ENCODE data around the gene RSL1D1. TPM values are rescaled to one million over a fixed set of nuclear protein-coding genes. Genes with fewer than 3 reads are reported as not detected.
A peak's percentile ranks its signal among the peaks of the same experiment; 100 is the strongest.

The RSL1D1 gene
- total and polyA plus RNA-seq, 2 donors (not counting 1 experiment from before 2014, with no cell fraction given), result 40.5 to 158 TPM

- Histone ChIP-seq H2AFZ (ENCODE audit: low read length) (no peak overlapping the region), H4K20me1 (ENCODE audit: control insufficient read depth, extremely low read depth, insufficient read depth, low read length) (no peaks in the 10 kb centered on the region), H3K9ac (ENCODE audit: insufficient read depth, low read length) (no peak overlapping the region), H3K4me2 (ENCODE audit: extremely low read depth, insufficient read depth, low read length) (no peak overlapping the region), H3K27me3 (ENCODE audit: control insufficient read depth, insufficient read depth, low read length) (no peaks in the 10 kb centered on the region), H3K36me3 (ENCODE audit: control insufficient read depth, insufficient read depth, low read length) (peaks cover 17% of the 10 kb centered on the region), H3K4me3 (replicated peaks in 1 of 4; ENCODE audit: control extremely low read depth in 1 of 4, insufficient read depth in 1 of 4, low read depth in 3 of 4, low read length in 4 of 4) (no peak overlapping the region), H3K79me2 (ENCODE audit: control insufficient read depth, insufficient read depth, low read length) (no peaks in the 10 kb centered on the region), H3K4me1 (ENCODE audit: control insufficient read depth, extremely low read depth, insufficient read depth, low read length) (peaks cover 11% of the 10 kb centered on the region), H3K27ac (ENCODE audit: insufficient read depth, low read length) (peak overlapping the region; percentile 41), H3K9me3 (ENCODE audit: control insufficient read depth, insufficient read depth, low read depth, low read length) (no peaks in the 10 kb centered on the region)
- peak; percentile 78 to 94 for DNase-seq (ENCODE audit: low read depth in 2 of 2)
- TF ChIP-seq CTCF (conservative IDR thresholded peaks at IDR 0.05 in 1 of 2, IDR thresholded peaks at IDR 0.05 in 1 of 2; ENCODE audit: low read depth in 1 of 2, low read length in 2 of 2) (no peak), EZH2 (IDR thresholded peaks at IDR 0.05; ENCODE audit: low read length, missing control alignments) (no peak)
These were observed 14.6 kb downstream of the RSL1D1 start for GRCh38 chr16:11836650-11837244.

- no peak overlapping the region for H3K9ac ChIP-seq (ENCODE audit: insufficient read depth, low read length)
- H3K9me3 ChIP-seq (ENCODE audit: control insufficient read depth, insufficient read depth, low read depth, low read length), result no peaks in the 10 kb centered on the region
- H2AFZ ChIP-seq (ENCODE audit: low read length), result no peak overlapping the region
- TF ChIP-seq EZH2 (IDR thresholded peaks at IDR 0.05; ENCODE audit: low read length, missing control alignments) (no peak), CTCF (conservative IDR thresholded peaks at IDR 0.05 in 1 of 2, IDR thresholded peaks at IDR 0.05 in 1 of 2; ENCODE audit: low read depth in 1 of 2, low read length in 2 of 2) (no peak)
- no peaks in the 10 kb centered on the region for H3K79me2 ChIP-seq (ENCODE audit: control insufficient read depth, insufficient read depth, low read length)
- peaks cover 11% of the 10 kb centered on the region for H3K4me1 ChIP-seq (ENCODE audit: control insufficient read depth, extremely low read depth, insufficient read depth, low read length)
- no peak overlapping the region for H3K4me2 ChIP-seq (ENCODE audit: extremely low read depth, insufficient read depth, low read length)
- peak; percentile 27 to 69 for DNase-seq (ENCODE audit: low read depth in 2 of 2)
- H3K4me3 ChIP-seq (replicated peaks in 1 of 4; ENCODE audit: control extremely low read depth in 1 of 4, insufficient read depth in 1 of 4, low read depth in 3 of 4, low read length in 4 of 4), result no peak overlapping the region
- H3K27me3 ChIP-seq (ENCODE audit: control insufficient read depth, insufficient read depth, low read length), result no peaks in the 10 kb centered on the region
- H3K36me3 ChIP-seq (ENCODE audit: control insufficient read depth, insufficient read depth, low read length), result peaks cover 12% of the 10 kb centered on the region
- peak overlapping the region; percentile 41 for H3K27ac ChIP-seq (ENCODE audit: insufficient read depth, low read length)
- no peaks in the 10 kb centered on the region for H4K20me1 ChIP-seq (ENCODE audit: control insufficient read depth, extremely low read depth, insufficient read depth, low read length)
These were observed 15.3 kb downstream of the RSL1D1 start for GRCh38 chr16:11835891-11836649.

- no peaks in the 10 kb centered on the region for H3K79me2 ChIP-seq (ENCODE audit: control insufficient read depth, insufficient read depth, low read length)
- no peak overlapping the region for H3K4me3 ChIP-seq (replicated peaks in 1 of 4; ENCODE audit: control extremely low read depth in 1 of 4, insufficient read depth in 1 of 4, low read depth in 3 of 4, low read length in 4 of 4)
- H3K9ac ChIP-seq (ENCODE audit: insufficient read depth, low read length), result no peak overlapping the region
- DNase-seq (ENCODE audit: low read depth in 2 of 2), result no peak
- no peaks in the 10 kb centered on the region for H4K20me1 ChIP-seq (ENCODE audit: control insufficient read depth, extremely low read depth, insufficient read depth, low read length)
- no peaks in the 10 kb centered on the region for H3K27me3 ChIP-seq (ENCODE audit: control insufficient read depth, insufficient read depth, low read length)
- TF ChIP-seq EZH2 (IDR thresholded peaks at IDR 0.05; ENCODE audit: low read length, missing control alignments), result no peak
- no peak for TF ChIP-seq CTCF (conservative IDR thresholded peaks at IDR 0.05 in 1 of 2, IDR thresholded peaks at IDR 0.05 in 1 of 2; ENCODE audit: low read depth in 1 of 2, low read length in 2 of 2)
- H3K4me1 ChIP-seq (ENCODE audit: control insufficient read depth, extremely low read depth, insufficient read depth, low read length), result peaks cover 11% of the 10 kb centered on the region
- no peak overlapping the region for H2AFZ ChIP-seq (ENCODE audit: low read length)
- H3K4me2 ChIP-seq (ENCODE audit: extremely low read depth, insufficient read depth, low read length), result no peak overlapping the region
- no peaks in the 10 kb centered on the region for H3K9me3 ChIP-seq (ENCODE audit: control insufficient read depth, insufficient read depth, low read depth, low read length)
- H3K27ac ChIP-seq (ENCODE audit: insufficient read depth, low read length), result no peak overlapping the region
- peaks cover 5% of the 10 kb centered on the region for H3K36me3 ChIP-seq (ENCODE audit: control insufficient read depth, insufficient read depth, low read length)
These were observed 16.0 kb downstream of the RSL1D1 start for GRCh38 chr16:11835309-11835708.
